IMR-90 (cell line): ENCODE data around the gene ASB1. TPM values are rescaled to one million over a fixed set of nuclear protein-coding genes. Genes with fewer than 3 reads are reported as not detected.

Source experiments
- ATAC-seq: fragments of 200-7000 bp; cut with Tn5 transposase; 2 replicates; pipeline ENCODE4 v1.9.1; 2020; ENCODE audit warnings: low read depth, mild to moderate bottlenecking, moderate library complexity
- BruUV-seq: library from RNA; stranded (reverse); fragments of 400-500 nt; replicated peaks from 2 replicates; lab custom pipeline; 2021; lab: Mats Ljungman, UMichigan
- CTCF ChIA-PET: fragments of 300-600 bp; formaldehyde crosslinking; extraction: SDS; loops from one replicate; lab custom pipeline; 2021; ENCODE audit warnings: antibody characterized with exemption; lab: Yijun Ruan, JAX
- POLR2A ChIA-PET: fragments of 300-600 bp; sonication (Branson Sonifier 250); formaldehyde crosslinking; loops from one replicate; lab custom pipeline; 2022; ENCODE audit warnings: antibody characterized with exemption; ENCODE audit not compliant: unreplicated experiment; lab: Charles Lee
- DNase-seq: peaks from one replicate; pipeline ENCODE4 v3.0.0; 2013
- H2AFZ ChIP-seq: replicated peaks from 2 replicates; pipeline ENCODE3; 2013; ENCODE audit warnings: low read length, mild to moderate bottlenecking; ENCODE audit not compliant: poor library complexity
- H2AK5ac ChIP-seq: 2 replicates; pipeline ENCODE4 v1.6.1; 2013; ENCODE audit warnings: low read depth, low read length, inconsistent platforms
- H2AK9ac ChIP-seq: replicated peaks from 2 replicates; pipeline ENCODE3; 2013; ENCODE audit warnings: mild to moderate bottlenecking, low read depth, low read length, moderate library complexity; ENCODE audit not compliant: poor library complexity
- H2BK120ac ChIP-seq: 2 replicates; pipeline ENCODE4 v1.6.1; 2013; ENCODE audit warnings: low read depth, low read length, inconsistent platforms
- H2BK15ac ChIP-seq: 3 replicates; pipeline ENCODE4 v1.6.1; 2013; ENCODE audit warnings: low read depth, low read length, inconsistent platforms
- H2BK20ac ChIP-seq: 2 replicates; pipeline ENCODE4 v1.6.1; 2013; ENCODE audit warnings: low read depth, mild to moderate bottlenecking, inconsistent platforms, low read length, moderate library complexity
- H2BK5ac ChIP-seq: 2 replicates; pipeline ENCODE4 v1.6.1; 2013; ENCODE audit warnings: mild to moderate bottlenecking, low read depth, low read length, inconsistent platforms; ENCODE audit not compliant: poor library complexity, severe bottlenecking
- H3K14ac ChIP-seq: replicated peaks from 2 replicates; pipeline ENCODE4 v1.6.1; 2013; ENCODE audit warnings: low read depth, low read length, inconsistent platforms
- H3K18ac ChIP-seq: 2 replicates; pipeline ENCODE4 v1.6.1; 2013; ENCODE audit warnings: low read depth, low read length, control low read depth
- H3K23ac ChIP-seq: 2 replicates; pipeline ENCODE4 v1.6.1; 2013; ENCODE audit warnings: low read depth, low read length, inconsistent platforms
- H3K27ac ChIP-seq: 2 replicates; pipeline ENCODE4 v1.5.1; 2013; ENCODE audit warnings: mild to moderate bottlenecking, control low read depth, low read length; ENCODE audit not compliant: insufficient read depth
- H3K27me3 ChIP-seq: 2 replicates; pipeline ENCODE4 v1.6.1; 2013; ENCODE audit warnings: low read length; ENCODE audit not compliant: control insufficient read depth, insufficient read depth
- H3K36me3 ChIP-seq: 2 replicates; pipeline ENCODE4 v1.6.1; 2013; ENCODE audit warnings: low read length, mixed read lengths; ENCODE audit not compliant: control insufficient read depth, insufficient read depth
- H3K4ac ChIP-seq: 2 replicates; pipeline ENCODE4 v1.6.1; 2013; ENCODE audit warnings: low read depth, low read length, inconsistent platforms
- H3K4me1 ChIP-seq: 2 replicates; pipeline ENCODE4 v1.6.1; 2013; ENCODE audit warnings: low read length, mixed read lengths; ENCODE audit not compliant: control insufficient read depth, insufficient read depth
- H3K4me2 ChIP-seq: 2 replicates; pipeline ENCODE4 v1.6.1; 2013; ENCODE audit warnings: low read depth, mild to moderate bottlenecking, control low read depth, low read length, moderate library complexity
- H3K4me3 ChIP-seq: 2 replicates; pipeline ENCODE4 v1.5.1; 2013; ENCODE audit warnings: low read depth, mild to moderate bottlenecking, control low read depth, low read length, moderate library complexity; ENCODE audit not compliant: insufficient read depth
- H3K56ac ChIP-seq: 2 replicates; pipeline ENCODE4 v1.6.1; 2013; ENCODE audit warnings: low read length, inconsistent platforms; ENCODE audit not compliant: insufficient read depth; ENCODE audit errors: extremely low read depth
- H3K79me1 ChIP-seq, 2 experiments: 2 replicates each; pipeline ENCODE4 v1.6.1; 2013; ENCODE audit warnings: low read length in 2 of 2, inconsistent platforms in 1 of 2, low read depth in 1 of 2
- H3K9ac ChIP-seq: 2 replicates; pipeline ENCODE4 v1.6.1; 2013; ENCODE audit warnings: low read depth, low read length, control low read depth
- H3K9me1 ChIP-seq: 2 replicates; pipeline ENCODE4 v1.6.1; 2013; ENCODE audit warnings: low read length, inconsistent platforms; ENCODE audit not compliant: insufficient read depth
- H3K9me3 ChIP-seq: 2 replicates; pipeline ENCODE4 v1.6.1; 2013; ENCODE audit warnings: low read length; ENCODE audit not compliant: control insufficient read depth, insufficient read depth
- H4K20me1 ChIP-seq: 2 replicates; pipeline ENCODE4 v1.6.1; 2013; ENCODE audit warnings: low read length, inconsistent platforms; ENCODE audit not compliant: insufficient read depth
- H4K5ac ChIP-seq: 2 replicates; pipeline ENCODE4 v1.6.1; 2013; ENCODE audit warnings: mild to moderate bottlenecking, low read depth, low read length, control low read depth
- H4K8ac ChIP-seq, 2 experiments: 2 replicates each; pipeline ENCODE4 v1.6.1; 2013; ENCODE audit warnings: low read depth in 2 of 2, low read length in 2 of 2, control low read depth in 1 of 2, inconsistent platforms in 1 of 2
- H4K91ac ChIP-seq: 2 replicates; pipeline ENCODE4 v1.6.1; 2013; ENCODE audit warnings: low read depth, low read length, inconsistent platforms; ENCODE audit not compliant: insufficient read depth
- FOS ChIP-seq: fragments of 150-350 bp; IDR thresholded peaks from 2 replicates; pipeline ENCODE4 v1.6.1; 2016; ENCODE audit warnings: low read depth, low read length
- MAFK ChIP-seq: IDR thresholded peaks from 2 replicates; pipeline ENCODE4 v1.6.1; 2012; ENCODE audit warnings: low read depth, low read length, improper control_type of control experiment
- MAZ ChIP-seq: IDR thresholded peaks from 2 replicates; pipeline ENCODE4 v1.6.1; 2012; ENCODE audit warnings: low read depth, mild to moderate bottlenecking, low read length, improper control_type of control experiment, moderate library complexity, borderline replicate concordance
- MXI1 ChIP-seq: IDR thresholded peaks from 2 replicates; pipeline ENCODE4 v1.6.1; 2012; ENCODE audit warnings: low read depth, mild to moderate bottlenecking, low read length, moderate library complexity, borderline replicate concordance
- POLR2A ChIP-seq: IDR thresholded peaks from 2 replicates; pipeline ENCODE4 v1.6.1; 2012; ENCODE audit warnings: mild to moderate bottlenecking, low read depth, low read length
- RCOR1 ChIP-seq: IDR thresholded peaks from 2 replicates; pipeline ENCODE4 v1.6.1; 2012; ENCODE audit warnings: mild to moderate bottlenecking, low read length, improper control_type of control experiment; ENCODE audit not compliant: insufficient replicate concordance
- RFX5 ChIP-seq: IDR thresholded peaks from 2 replicates; pipeline ENCODE4 v1.8.0; 2012; ENCODE audit warnings: low read depth, mild to moderate bottlenecking, low read length, moderate library complexity
- SMC3 ChIP-seq: fragments of 150-350 bp; IDR thresholded peaks from 2 replicates; pipeline ENCODE4 v1.6.1; 2016; ENCODE audit warnings: low read depth, mild to moderate bottlenecking, antibody characterized with exemption, low read length, moderate library complexity
- WGBS, 2 experiments: methylation state at CpG; one replicate each; pipeline versions ENCODE4 v1.1.5 to v1.1.7; 2013; ENCODE audit warnings: missing lambda C conversion rate in 2 of 2; ENCODE audit not compliant: insufficient read length in 1 of 2; ENCODE audit errors: extremely low coverage in 2 of 2; 5-methylcytosine and 5-hydroxymethylcytosine counted together
- dilution Hi-C: fragments of 300-500 bp; cut with HindIII; formaldehyde crosslinking; loops from one replicate; pipeline ENCODE4 v1.14.3; 2018; ENCODE audit warnings: low sequenced_read_pairs; ENCODE audit not compliant: unreplicated experiment
- in situ Hi-C: fragments of 300-500 bp; cut with MboI; formaldehyde crosslinking; loops from 3 replicates; pipeline ENCODE4 v1.14.3; 2019; ENCODE audit warnings: low sequenced_read_pairs, inconsistent platforms, mixed read lengths
- intact Hi-C: fragments of 100-400 bp; cut with micrococcal nuclease; formaldehyde crosslinking; loops from 2 replicates; pipeline ENCODE4 v1.10.0; 2022
- polyA plus RNA-seq, 3 experiments: library from polyadenylated mRNA; depleted of rRNA; stranded (reverse); fragments of >200 nt; gene quantifications; 2 replicates each; pipeline ENCODE4 v1.2.3, GENCODE V29; 2012; ENCODE audit warnings: low replicate concordance in 1 of 3
- total RNA-seq: library from RNA; depleted of rRNA; stranded (reverse); fragments of >200 nt; gene quantifications from 2 replicates; pipeline ENCODE4 v1.2.3, GENCODE V29; 2012
- TF ChIP-seq, protein P1 (sequence below): fragments of 150-350 bp; IDR thresholded peaks from 2 replicates; pipeline ENCODE4 v1.6.1; 2016; ENCODE audit warnings: low read depth, mild to moderate bottlenecking, low read length, moderate library complexity, borderline replicate concordance

ASB1 gene
- total and polyA plus RNA-seq, 2 of the 4 experiments (the other 2 are of a cell fraction): 23.5 to 37.3 TPM

DNA sequence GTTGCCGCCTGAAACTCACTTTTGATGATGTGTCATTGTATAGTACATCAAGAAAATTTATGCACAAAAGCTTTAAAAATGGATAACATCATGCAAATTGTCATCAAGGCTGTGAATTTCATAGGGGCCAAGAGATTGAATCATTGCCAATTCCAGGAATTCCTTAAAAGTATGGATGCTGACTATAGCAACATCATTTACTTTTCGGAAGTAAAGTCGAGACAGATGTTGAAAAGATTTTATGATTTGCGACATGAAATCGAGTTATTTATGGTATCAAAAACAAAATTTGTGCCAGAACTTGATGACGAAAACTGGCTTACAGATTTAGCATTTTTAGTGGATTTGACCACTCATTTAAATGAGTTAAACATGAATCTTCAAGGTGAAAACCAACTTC lies 56.3 kb downstream of the ASB1 start:
- BruUV-seq: no TSS peak
- Histone ChIP-seq H4K5ac (no peak overlapping the region), H3K79me1 (peaks cover 0 to 6% of the 10 kb centered on the region in 2 experiments; a peak in 1 of 4 replicates)

More for the DNA sequence above, 56.3 kb downstream of the ASB1 start:
- DNase-seq (no peak), ATAC-seq (no peak)
- ChIA-PET CTCF (no interaction called here), POLR2A (no interaction called here)
- Histone ChIP-seq H2BK5ac (no peak overlapping the region), H3K27ac (no peak overlapping the region), H3K14ac (no peak overlapping the region), H3K9me3 (peaks cover 6% of the 10 kb centered on the region; the same call in 1 of the 2 replicates), H4K8ac (no peak overlapping the region), H3K56ac (no peak overlapping the region), H3K4me3 (no peak overlapping the region), H3K36me3 (no peaks in the 10 kb centered on the region), H3K4me1 (no peaks in the 10 kb centered on the region), H2AK9ac (no peak overlapping the region), H3K23ac (no peak overlapping the region), H3K9ac (no peak overlapping the region), H2AK5ac (no peak overlapping the region), H2BK20ac (no peak overlapping the region), H3K4me2 (no peak overlapping the region), H3K27me3 (no peaks in the 10 kb centered on the region), H3K9me1 (peaks cover 23% of the 10 kb centered on the region), H3K18ac (no peak overlapping the region), H2AFZ (no peak overlapping the region), H4K91ac (no peak overlapping the region), H3K4ac (no peak overlapping the region), H2BK120ac (no peak overlapping the region), H4K20me1 (no peaks in the 10 kb centered on the region), H2BK15ac (no peak overlapping the region)
- TF ChIP-seq SMC3: no peak
- TF ChIP-seq RCOR1: no peak
- TF ChIP-seq, protein P1, sequence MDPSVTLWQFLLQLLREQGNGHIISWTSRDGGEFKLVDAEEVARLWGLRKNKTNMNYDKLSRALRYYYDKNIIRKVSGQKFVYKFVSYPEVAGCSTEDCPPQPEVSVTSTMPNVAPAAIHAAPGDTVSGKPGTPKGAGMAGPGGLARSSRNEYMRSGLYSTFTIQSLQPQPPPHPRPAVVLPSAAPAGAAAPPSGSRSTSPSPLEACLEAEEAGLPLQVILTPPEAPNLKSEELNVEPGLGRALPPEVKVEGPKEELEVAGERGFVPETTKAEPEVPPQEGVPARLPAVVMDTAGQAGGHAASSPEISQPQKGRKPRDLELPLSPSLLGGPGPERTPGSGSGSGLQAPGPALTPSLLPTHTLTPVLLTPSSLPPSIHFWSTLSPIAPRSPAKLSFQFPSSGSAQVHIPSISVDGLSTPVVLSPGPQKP: no peak
- TF ChIP-seq MAFK: no peak
- TF ChIP-seq MXI1: no peak
- TF ChIP-seq RFX5: no peak
- no peak for TF ChIP-seq POLR2A
- no peak for TF ChIP-seq MAZ
- TF ChIP-seq FOS: no peak
- in situ Hi-C loops (no loop called here), dilution Hi-C loops (no loop called here), intact Hi-C loops (no loop called here)
- WGBS, 2 experiments: 76% methylated on average over 4 of the region's 6 CpGs; no CpG with 5 or more reads in 1 of the 2 experiments
